H9 (cell line): ENCODE measurements around the gene SSTR3. TPM values are rescaled to one million over a fixed set of nuclear protein-coding genes. Genes with fewer than 3 reads are reported as not detected.

Experiments used
- DNase-seq: peaks from one replicate; pipeline ENCODE4 v3.0.0-alpha.2; 2017
- H2AFZ ChIP-seq: one replicate; pipeline ENCODE4 v1.6.1; 2013; ENCODE audit warnings: mild to moderate bottlenecking, low read length, control low read depth, moderate library complexity
- H2AK5ac ChIP-seq: 2 replicates; pipeline ENCODE4 v1.6.1; 2013; ENCODE audit warnings: low read length, control low read depth, mixed read lengths; ENCODE audit not compliant: insufficient read length
- H2BK120ac ChIP-seq: one replicate; pipeline ENCODE4 v1.6.1; 2013; ENCODE audit warnings: low read depth, mild to moderate bottlenecking, low read length, control low read depth, inconsistent platforms; ENCODE audit not compliant: poor library complexity, severe bottlenecking
- H2BK12ac ChIP-seq: 2 replicates; pipeline ENCODE4 v1.6.1; 2013; ENCODE audit warnings: low read length, control low read depth, mixed read lengths, low read depth; ENCODE audit not compliant: insufficient read length
- H2BK15ac ChIP-seq: 2 replicates; pipeline ENCODE4 v1.6.1; 2013; ENCODE audit warnings: low read depth, low read length, control low read depth
- H2BK20ac ChIP-seq: one replicate; pipeline ENCODE4 v1.6.1; 2013; ENCODE audit warnings: low read depth, mild to moderate bottlenecking, low read length, control low read depth, inconsistent platforms; ENCODE audit not compliant: poor library complexity, severe bottlenecking
- H2BK5ac ChIP-seq: 2 replicates; pipeline ENCODE4 v1.6.1; 2013; ENCODE audit warnings: low read length, control low read depth, mixed read lengths; ENCODE audit not compliant: insufficient read length
- H3K14ac ChIP-seq: 2 replicates; pipeline ENCODE4 v1.6.1; 2013; ENCODE audit warnings: low read length, control low read depth; ENCODE audit not compliant: insufficient read depth
- H3K18ac ChIP-seq: 2 replicates; pipeline ENCODE4 v1.6.1; 2013; ENCODE audit warnings: low read depth, mild to moderate bottlenecking, mixed read lengths, low read length, control low read depth; ENCODE audit not compliant: insufficient read length
- H3K23ac ChIP-seq: 2 replicates; pipeline ENCODE4 v1.6.1; 2013; ENCODE audit warnings: low read length, control low read depth, mixed read lengths, low read depth; ENCODE audit not compliant: insufficient read length
- H3K23me2 ChIP-seq: 2 replicates; pipeline ENCODE4 v1.6.1; 2013; ENCODE audit warnings: low read depth, mild to moderate bottlenecking, mixed read lengths, low read length, control low read depth; ENCODE audit not compliant: insufficient read length, poor library complexity, severe bottlenecking
- H3K27ac ChIP-seq: 2 replicates; pipeline ENCODE4 v1.5.1; 2013; ENCODE audit warnings: low read length, control low read depth, mixed read lengths, low read depth; ENCODE audit not compliant: insufficient read length
- H3K27me3 ChIP-seq: 2 replicates; pipeline ENCODE4 v1.6.1; 2013; ENCODE audit warnings: low read length, control low read depth, inconsistent platforms; ENCODE audit not compliant: insufficient read depth
- H3K4ac ChIP-seq: 2 replicates; pipeline ENCODE4 v1.6.1; 2013; ENCODE audit warnings: low read depth, mild to moderate bottlenecking, control low read depth, inconsistent platforms, low read length, moderate library complexity
- H3K4me1 ChIP-seq: 2 replicates; pipeline ENCODE4 v1.6.1; 2013; ENCODE audit warnings: low read length, control low read depth, inconsistent platforms; ENCODE audit not compliant: insufficient read depth
- H3K4me2 ChIP-seq: 2 replicates; pipeline ENCODE4 v1.6.1; 2013; ENCODE audit warnings: low read length, control low read depth, mixed read lengths; ENCODE audit not compliant: insufficient read length, insufficient read depth
- H3K56ac ChIP-seq: 2 replicates; pipeline ENCODE4 v1.6.1; 2013; ENCODE audit warnings: low read depth, mild to moderate bottlenecking, mixed read lengths, low read length, control low read depth; ENCODE audit not compliant: insufficient read length
- H3K79me1 ChIP-seq: 2 replicates; pipeline ENCODE4 v1.6.1; 2013; ENCODE audit warnings: low read depth, mild to moderate bottlenecking, moderate library complexity, low read length, control low read depth, inconsistent platforms; ENCODE audit not compliant: insufficient read depth, poor library complexity, severe bottlenecking
- H3K79me2 ChIP-seq: 2 replicates; pipeline ENCODE4 v1.6.1; 2013; ENCODE audit warnings: low read length, control low read depth, inconsistent platforms; ENCODE audit not compliant: insufficient read depth
- H3K9ac ChIP-seq: 2 replicates; pipeline ENCODE4 v1.6.1; 2013; ENCODE audit warnings: low read length, control low read depth, mixed read lengths; ENCODE audit not compliant: insufficient read length; ENCODE audit errors: extremely low read depth
- H3K9me3 ChIP-seq: one replicate; pipeline ENCODE4 v1.6.1; 2013; ENCODE audit warnings: low read depth, low read length, inconsistent platforms; ENCODE audit not compliant: control insufficient read depth
- H3T11ph ChIP-seq: one replicate; pipeline ENCODE4 v1.6.1; 2013; ENCODE audit warnings: mild to moderate bottlenecking, low read length, control low read depth, inconsistent platforms
- H4K20me1 ChIP-seq: one replicate; pipeline ENCODE4 v1.6.1; 2013; ENCODE audit not compliant: control insufficient read depth, insufficient read length, insufficient read depth
- H4K5ac ChIP-seq: 2 replicates; pipeline ENCODE4 v1.6.1; 2013; ENCODE audit warnings: low read depth, mild to moderate bottlenecking, mixed read lengths, low read length, control low read depth; ENCODE audit not compliant: insufficient read length
- H4K8ac ChIP-seq: replicated peaks from 2 replicates; pipeline ENCODE4 v1.6.1; 2013; ENCODE audit warnings: low read length, control low read depth, mixed read lengths, low read depth; ENCODE audit not compliant: insufficient read length
- H4K91ac ChIP-seq: 2 replicates; pipeline ENCODE4 v1.6.1; 2013; ENCODE audit warnings: low read depth, mild to moderate bottlenecking, moderate library complexity, mixed read lengths, low read length, control low read depth; ENCODE audit not compliant: insufficient read length
- H3K27ac Mint-ChIP-seq, 3 experiments: 2 replicates in 2 of 3; 3 replicates in 1 of 3; pipeline ENCODE4 v1.8.0; 2020 to 2021; ENCODE audit warnings: mixed read lengths in 3 of 3, mild to moderate bottlenecking in 1 of 3, moderate library complexity in 1 of 3
- H3K27me3 Mint-ChIP-seq: 2 replicates; pipeline ENCODE4 v1.8.0; 2021; ENCODE audit warnings: low read depth, mild to moderate bottlenecking, moderate library complexity, mixed read lengths
- H3K36me3 Mint-ChIP-seq, 3 experiments: 2 replicates in 2 of 3; 3 replicates in 1 of 3; pipeline ENCODE4 v1.8.0; 2020 to 2021; ENCODE audit warnings: low read depth in 3 of 3, mixed read lengths in 3 of 3; ENCODE audit not compliant: insufficient read depth in 1 of 3
- H3K4me1 Mint-ChIP-seq, 2 experiments: 2 replicates each; pipeline ENCODE4 v1.8.0; 2020; ENCODE audit warnings: mixed read lengths in 2 of 2
- H3K4me3 Mint-ChIP-seq, 2 experiments: 2 replicates in 1 of 2; 3 replicates in 1 of 2; pipeline ENCODE4 v1.8.0; 2020 to 2021; ENCODE audit warnings: mild to moderate bottlenecking in 2 of 2, mixed read lengths in 2 of 2, moderate library complexity in 1 of 2
- H3K9me3 Mint-ChIP-seq, 2 experiments: 2 replicates in 1 of 2; 3 replicates in 1 of 2; pipeline ENCODE4 v1.8.0; 2020; ENCODE audit warnings: mild to moderate bottlenecking in 2 of 2, mixed read lengths in 2 of 2, moderate library complexity in 1 of 2
- WGBS: extraction: QIAGEN DNeasy Blood & Tissue Kit; methylation state at CpG from one replicate; pipeline ENCODE4 v1.1.7; 2013; ENCODE audit warnings: missing lambda C conversion rate, low lambda C conversion rate, mixed read lengths; ENCODE audit not compliant: insufficient read length; ENCODE audit errors: extremely low coverage; 5-methylcytosine and 5-hydroxymethylcytosine counted together
- total RNA-seq: library from RNA; stranded (reverse); gene quantifications from 2 replicates; pipeline ENCODE4 v1.2.1, GENCODE V29; 2021
- TF ChIP-seq, protein P1 (sequence below): fragments of 200-600 bp; sonication (generic); conservative IDR thresholded peaks from 3 replicates; pipeline ENCODE4 v1.8.0; 2021; ENCODE audit warnings: antibody characterized with exemption, mild to moderate bottlenecking

Gene SSTR3
- total RNA-seq, 1 experiment from 2014 or later, result 0.68 TPM

DNA sequence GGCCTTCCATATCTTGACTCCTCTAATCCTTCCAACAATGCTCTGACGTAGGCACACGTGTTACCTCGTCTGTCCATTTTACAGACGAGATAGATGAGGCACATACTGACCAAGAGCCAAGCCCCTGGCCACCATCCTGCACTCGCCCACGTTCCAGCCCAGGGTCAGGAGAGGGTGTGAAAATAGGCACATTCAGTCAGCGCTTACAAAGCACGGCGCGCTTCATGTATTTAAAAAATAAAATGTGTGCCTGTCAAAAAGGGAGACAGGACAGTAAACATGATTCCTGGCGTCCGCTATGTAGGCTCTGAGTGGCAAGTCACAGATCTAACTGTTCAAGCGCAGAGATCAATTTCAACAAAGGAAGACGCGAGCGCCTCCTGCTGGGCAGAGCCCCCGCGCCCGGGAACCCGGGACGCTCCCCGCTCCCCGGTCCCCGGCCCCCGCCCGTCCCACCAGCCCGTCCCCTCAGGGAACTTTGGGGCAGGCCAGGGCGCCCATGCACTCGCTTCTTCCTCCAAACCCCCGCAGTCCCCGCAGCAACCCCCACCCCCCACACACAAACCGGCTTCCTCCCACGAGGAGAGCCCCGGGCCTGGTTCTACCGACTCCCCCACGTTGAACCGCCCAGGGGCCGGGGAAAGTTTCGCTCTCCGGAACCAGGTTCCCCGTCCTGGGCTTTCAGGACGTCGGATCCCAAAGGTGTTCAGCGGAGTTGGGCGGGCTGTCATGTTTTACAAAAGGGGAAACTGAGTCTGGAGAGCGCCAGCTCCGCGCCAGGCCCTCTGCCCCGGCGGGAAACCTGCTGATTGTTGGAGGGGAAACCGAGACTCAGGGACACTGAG, 13.8 kb downstream of the SSTR3 start:
- H4K5ac ChIP-seq, result no peak overlapping the region
- no peak overlapping the region for H3K27ac ChIP-seq
- no peak overlapping the region for H3T11ph ChIP-seq
- no peak overlapping the region for H2BK5ac ChIP-seq
- H2AK5ac ChIP-seq, result no peak overlapping the region
- no CpG with 5 or more reads among the region's 51 CpGs for WGBS
- H3K79me1 ChIP-seq, result no peaks in the 10 kb centered on the region
- H2AFZ ChIP-seq, result no peak overlapping the region
- TF ChIP-seq, protein P1, sequence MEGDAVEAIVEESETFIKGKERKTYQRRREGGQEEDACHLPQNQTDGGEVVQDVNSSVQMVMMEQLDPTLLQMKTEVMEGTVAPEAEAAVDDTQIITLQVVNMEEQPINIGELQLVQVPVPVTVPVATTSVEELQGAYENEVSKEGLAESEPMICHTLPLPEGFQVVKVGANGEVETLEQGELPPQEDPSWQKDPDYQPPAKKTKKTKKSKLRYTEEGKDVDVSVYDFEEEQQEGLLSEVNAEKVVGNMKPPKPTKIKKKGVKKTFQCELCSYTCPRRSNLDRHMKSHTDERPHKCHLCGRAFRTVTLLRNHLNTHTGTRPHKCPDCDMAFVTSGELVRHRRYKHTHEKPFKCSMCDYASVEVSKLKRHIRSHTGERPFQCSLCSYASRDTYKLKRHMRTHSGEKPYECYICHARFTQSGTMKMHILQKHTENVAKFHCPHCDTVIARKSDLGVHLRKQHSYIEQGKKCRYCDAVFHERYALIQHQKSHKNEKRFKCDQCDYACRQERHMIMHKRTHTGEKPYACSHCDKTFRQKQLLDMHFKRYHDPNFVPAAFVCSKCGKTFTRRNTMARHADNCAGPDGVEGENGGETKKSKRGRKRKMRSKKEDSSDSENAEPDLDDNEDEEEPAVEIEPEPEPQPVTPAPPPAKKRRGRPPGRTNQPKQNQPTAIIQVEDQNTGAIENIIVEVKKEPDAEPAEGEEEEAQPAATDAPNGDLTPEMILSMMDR, result peak; percentile 91
- no peak overlapping the region for H3K56ac ChIP-seq
- no peak overlapping the region for H2BK15ac ChIP-seq
- Mint-ChIP-seq H3K4me3 (peak overlapping the region; percentile 79 to 82), H3K9me3 (peaks cover 3 to 4% of the 10 kb centered on the region in 2 experiments; a peak in 3 of 5 replicates), H3K27me3 (peaks cover 7% of the 10 kb centered on the region), H3K36me3 (peaks cover 1 to 2% (median 2%) of the 10 kb centered on the region in 3 experiments; a peak in 4 of 7 replicates), H3K27ac (peak overlapping the region in 2 of 3 experiments; percentile 44 to 77; a peak in 2 of 7 replicates), H3K4me1 (peaks cover 20 to 42% of the 10 kb centered on the region in 2 experiments)
- H2BK20ac ChIP-seq, result no peak overlapping the region
- no peak overlapping the region for H3K4ac ChIP-seq
- H4K91ac ChIP-seq, result no peak overlapping the region
- no peak overlapping the region for H2BK120ac ChIP-seq
- no peaks in the 10 kb centered on the region for H3K27me3 ChIP-seq
- no peak overlapping the region for H4K8ac ChIP-seq
- peak overlapping the region; percentile 87 for H3K4me2 ChIP-seq
- H3K18ac ChIP-seq, result peak overlapping the region; percentile 89
- H3K4me1 ChIP-seq, result no peaks in the 10 kb centered on the region; the same call in 1 of the 2 replicates
- H3K79me2 ChIP-seq, result no peaks in the 10 kb centered on the region
- H3K9me3 ChIP-seq, result no peaks in the 10 kb centered on the region
- H3K23me2 ChIP-seq, result peaks cover 5% of the 10 kb centered on the region
- peak overlapping the region; percentile 77 for H3K9ac ChIP-seq
- no peak overlapping the region for H2BK12ac ChIP-seq
- no peaks in the 10 kb centered on the region for H4K20me1 ChIP-seq
- DNase-seq, result peak; percentile 77
- H3K14ac ChIP-seq, result peak overlapping the region; percentile 74; the same call in 1 of the 2 replicates
- no peak overlapping the region for H3K23ac ChIP-seq
